Measurements from ENCODE around the gene REST. TPM values are rescaled to one million over a fixed set of nuclear protein-coding genes. Genes with fewer than 3 reads are reported as not detected.

The REST gene
- total RNA-seq, 4 donors from 2014 or later: 27.7 to 70.8 (median 50.5) TPM

- WGBS: 100% methylated on average over 2 of the region's 2 CpGs
- H3K4me3 ChIP-seq: no peak overlapping the region
- no peak overlapping the region for H3K27ac ChIP-seq
- H3K27me3 ChIP-seq: no peaks in the 10 kb centered on the region
- H3K4me1 ChIP-seq: peaks cover 21% of the 10 kb centered on the region
- H3K9me3 ChIP-seq: peaks cover 4% of the 10 kb centered on the region
- DNase-seq (ENCODE audit: low spot score in 2 of 2): no peak
- peaks cover 64% of the 10 kb centered on the region for H3K36me3 ChIP-seq
- no peak for TF ChIP-seq CTCF (IDR thresholded peaks at IDR 0.05)
- no peak for TF ChIP-seq EP300 (IDR thresholded peaks at IDR 0.05)
These were observed 64.7 kb downstream of the REST start for GRCh38 chr4:56972389-56972788.

GRCh38 chr4:56972809-56973208, 65.1 kb downstream of the REST start:
- H3K4me3 ChIP-seq: no peak overlapping the region
- DNase-seq (ENCODE audit: low spot score in 2 of 2): no peak
- no peaks in the 10 kb centered on the region for H3K27me3 ChIP-seq
- peaks cover 61% of the 10 kb centered on the region for H3K36me3 ChIP-seq
- H3K4me1 ChIP-seq: peaks cover 21% of the 10 kb centered on the region
- no peak overlapping the region for H3K27ac ChIP-seq
- TF ChIP-seq EP300 (IDR thresholded peaks at IDR 0.05) (no peak), POLR2AphosphoS5 (IDR thresholded peaks at IDR 0.05) (no peak)
- H3K9me3 ChIP-seq: peaks cover 4% of the 10 kb centered on the region

GRCh38 chr4:56973336-56973735, 65.6 kb downstream of the REST start:
- WGBS: 95% methylated on average over 3 of the region's 3 CpGs
- Histone ChIP-seq H3K4me3 (no peak overlapping the region), H3K9me3 (peaks cover 4% of the 10 kb centered on the region), H3K4me1 (peaks cover 25% of the 10 kb centered on the region), H3K27ac (no peak overlapping the region), H3K27me3 (no peaks in the 10 kb centered on the region), H3K36me3 (peaks cover 59% of the 10 kb centered on the region)
- no peak for DNase-seq (ENCODE audit: low spot score in 2 of 2)
- TF ChIP-seq POLR2AphosphoS5 (IDR thresholded peaks at IDR 0.05): no peak
- no peak for TF ChIP-seq POLR2A (IDR thresholded peaks at IDR 0.05)
- TF ChIP-seq EP300 (IDR thresholded peaks at IDR 0.05): no peak
- no peak for TF ChIP-seq CTCF (IDR thresholded peaks at IDR 0.05)

GRCh38 chr4:56976283-56976836, 68.7 kb downstream of the REST start:
- Histone ChIP-seq H3K4me1 (peaks cover 46% of the 10 kb centered on the region), H3K9me3 (peaks cover 4% of the 10 kb centered on the region), H3K4me3 (peak overlapping the region; percentile 69), H3K36me3 (peaks cover 34% of the 10 kb centered on the region), H3K27me3 (no peaks in the 10 kb centered on the region), H3K27ac (peak overlapping the region; percentile 93)
- TF ChIP-seq POLR2AphosphoS5 (IDR thresholded peaks at IDR 0.05) (no peak), POLR2A (IDR thresholded peaks at IDR 0.05) (no peak), EP300 (IDR thresholded peaks at IDR 0.05) (no peak)
- 4% methylated on average over 12 of the region's 35 CpGs for WGBS
- peak in 1 of 2 donors; percentile 73 for DNase-seq (ENCODE audit: low spot score in 2 of 2)

GRCh38 chr4:56976837-56977320, 69.2 kb downstream of the REST start:
- DNase-seq (ENCODE audit: low spot score in 2 of 2): peak in 1 of 2 donors; percentile 69
- TF ChIP-seq CTCF (IDR thresholded peaks at IDR 0.05) (no peak), POLR2AphosphoS5 (IDR thresholded peaks at IDR 0.05) (peak in 1 of 3 donors; percentile 34)
- peak overlapping the region; percentile 69 for H3K4me3 ChIP-seq
- no CpG with 5 or more reads among the region's 46 CpGs for WGBS
- H3K36me3 ChIP-seq: peaks cover 29% of the 10 kb centered on the region
- H3K4me1 ChIP-seq: peaks cover 51% of the 10 kb centered on the region
- H3K27ac ChIP-seq: peak overlapping the region; percentile 93
- no peaks in the 10 kb centered on the region for H3K27me3 ChIP-seq
- H3K9me3 ChIP-seq: peaks cover 4% of the 10 kb centered on the region

GRCh38 chr4:56977321-56978012, 69.8 kb downstream of the REST start, which contains the start of gene NOA1:
TSS of gene NOA1 (minus strand) at chr4:56977606. CDS start at chr4:56977585, 21 bp downstream.
- H3K4me1 ChIP-seq: peaks cover 56% of the 10 kb centered on the region
- peaks cover 4% of the 10 kb centered on the region for H3K9me3 ChIP-seq
- H3K27ac ChIP-seq: peak within 1 kb of the TSS; percentile 93
- H3K27me3 ChIP-seq: no peaks in the 10 kb centered on the region
- peak; percentile 97 to 99 for DNase-seq (ENCODE audit: low spot score in 2 of 2)
- WGBS: 1% methylated on average over 31 of the region's 51 CpGs
- TF ChIP-seq POLR2AphosphoS5 (IDR thresholded peaks at IDR 0.05) (peak in 1 of 3 donors; percentile 25), POLR2A (IDR thresholded peaks at IDR 0.05) (peak in 1 of 2 donors; percentile 56), CTCF (IDR thresholded peaks at IDR 0.05) (no peak), EP300 (IDR thresholded peaks at IDR 0.05) (no peak)
- peaks cover 23% of the 10 kb centered on the region for H3K36me3 ChIP-seq
- H3K4me3 ChIP-seq: peak within 1 kb of the TSS; percentile 69

Measured in suprapubic skin (tissue), 4 donors.